ENCODE results near the gene CFTR.

The CFTR gene

GRCh38 chr7:117538053-117538452 lies 58.2 kb downstream of the CFTR start:
- DNase-seq, result no peak
- Histone ChIP-seq H3K79me1 (ENCODE audit: low read length) (no peaks in the 10 kb centered on the region), H3K9ac (ENCODE audit: low read length) (no peak overlapping the region), H3K79me2 (ENCODE audit: control insufficient read depth, insufficient read depth, low read length) (no peaks in the 10 kb centered on the region), H2AK5ac (ENCODE audit: low read length) (no peak overlapping the region), H2BK5ac (ENCODE audit: low read length) (no peak overlapping the region), H3K27ac (ENCODE audit: low read depth, low read length) (no peak overlapping the region), H2BK120ac (ENCODE audit: low read depth, low read length) (no peak overlapping the region), H3K56ac (ENCODE audit: low read length) (no peak overlapping the region), H2BK15ac (replicated peaks; ENCODE audit: low read depth) (no peak overlapping the region), H4K5ac (ENCODE audit: low read length) (no peak overlapping the region), H3K4me1 (ENCODE audit: control insufficient read depth, low read depth, low read length) (no peaks in the 10 kb centered on the region), H3K27me3 (ENCODE audit: insufficient read depth, low read length, poor library complexity) (no peaks in the 10 kb centered on the region), H4K8ac (ENCODE audit: low read depth, low read length) (no peak overlapping the region), H3K4ac (ENCODE audit: low read depth, low read length) (no peak overlapping the region), H3K4me3 (ENCODE audit: low read length) (no peak overlapping the region), H3K36me3 (ENCODE audit: control insufficient read depth, insufficient read depth, low read length) (no peaks in the 10 kb centered on the region), H3K4me2 (ENCODE audit: low read length) (no peak overlapping the region), H3K18ac (ENCODE audit: low read length) (no peak overlapping the region), H3K23ac (ENCODE audit: low read length) (no peak overlapping the region)
- no CpG with 5 or more reads among the region's 2 CpGs for WGBS (ENCODE audit: extremely low coverage, insufficient coverage, low lambda C conversion rate)

DNA sequence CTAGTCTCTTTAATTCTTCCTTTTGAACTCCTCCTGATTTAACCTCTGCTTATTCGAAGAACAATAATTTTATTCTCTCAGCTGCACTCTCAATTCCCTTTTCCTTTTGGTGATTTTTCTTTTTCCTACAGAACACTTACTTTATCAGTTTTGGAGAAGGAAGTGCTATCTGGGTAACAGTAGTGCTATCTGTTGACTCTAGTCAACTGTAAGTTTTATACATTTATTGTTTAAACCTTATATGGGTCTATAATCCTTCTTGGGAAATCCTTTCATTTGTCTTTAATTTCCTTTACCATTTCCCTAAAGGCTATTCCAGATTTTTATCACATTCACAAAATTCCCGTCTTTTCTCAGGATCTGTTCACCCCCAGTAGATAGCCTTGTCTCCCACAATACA lies 64.2 kb downstream of the CFTR start:
- WGBS (ENCODE audit: extremely low coverage, insufficient coverage, low lambda C conversion rate), result no CpG with 5 or more reads among the region's 2 CpGs
- no peaks in the 10 kb centered on the region for H3K36me3 ChIP-seq (ENCODE audit: control insufficient read depth, insufficient read depth, low read length)
- H3K27ac ChIP-seq (ENCODE audit: low read depth, low read length), result no peak overlapping the region
- H3K79me2 ChIP-seq (ENCODE audit: control insufficient read depth, insufficient read depth, low read length), result no peaks in the 10 kb centered on the region
- H3K79me1 ChIP-seq (ENCODE audit: low read length), result no peaks in the 10 kb centered on the region
- H2BK15ac ChIP-seq (replicated peaks; ENCODE audit: low read depth), result no peak overlapping the region
- no peak overlapping the region for H4K8ac ChIP-seq (ENCODE audit: low read depth, low read length)
- H3K27me3 ChIP-seq (ENCODE audit: insufficient read depth, low read length, poor library complexity), result no peaks in the 10 kb centered on the region
- H3K4me2 ChIP-seq (ENCODE audit: low read length), result no peak overlapping the region
- no peak overlapping the region for H3K9ac ChIP-seq (ENCODE audit: low read length)
- no peak overlapping the region for H3K18ac ChIP-seq (ENCODE audit: low read length)
- no peak overlapping the region for H4K5ac ChIP-seq (ENCODE audit: low read length)
- H2AK5ac ChIP-seq (ENCODE audit: low read length), result no peak overlapping the region
- no peak overlapping the region for H3K4me3 ChIP-seq (ENCODE audit: low read length)
- H3K56ac ChIP-seq (ENCODE audit: low read length), result no peak overlapping the region
- H2BK120ac ChIP-seq (ENCODE audit: low read depth, low read length), result no peak overlapping the region
- no peak overlapping the region for H3K4ac ChIP-seq (ENCODE audit: low read depth, low read length)
- no peak overlapping the region for H2BK5ac ChIP-seq (ENCODE audit: low read length)
- H3K4me1 ChIP-seq (ENCODE audit: control insufficient read depth, low read depth, low read length), result no peaks in the 10 kb centered on the region
- H3K23ac ChIP-seq (ENCODE audit: low read length), result no peak overlapping the region
- no peak for DNase-seq

GRCh38 chr7:117548035-117548434 lies 68.2 kb downstream of the CFTR start:
- Histone ChIP-seq H3K36me3 (ENCODE audit: control insufficient read depth, insufficient read depth, low read length) (no peaks in the 10 kb centered on the region), H3K4me3 (ENCODE audit: low read length) (no peak overlapping the region), H3K56ac (ENCODE audit: low read length) (no peak overlapping the region), H2BK5ac (ENCODE audit: low read length) (no peak overlapping the region), H3K79me2 (ENCODE audit: control insufficient read depth, insufficient read depth, low read length) (no peaks in the 10 kb centered on the region), H3K4me1 (ENCODE audit: control insufficient read depth, low read depth, low read length) (no peaks in the 10 kb centered on the region), H3K23ac (ENCODE audit: low read length) (no peak overlapping the region), H3K27ac (ENCODE audit: low read depth, low read length) (no peak overlapping the region), H3K18ac (ENCODE audit: low read length) (no peak overlapping the region), H4K5ac (ENCODE audit: low read length) (no peak overlapping the region), H2AK5ac (ENCODE audit: low read length) (no peak overlapping the region), H2BK15ac (replicated peaks; ENCODE audit: low read depth) (no peak overlapping the region), H3K4me2 (ENCODE audit: low read length) (no peak overlapping the region), H2BK120ac (ENCODE audit: low read depth, low read length) (no peak overlapping the region), H4K8ac (ENCODE audit: low read depth, low read length) (no peak overlapping the region), H3K79me1 (ENCODE audit: low read length) (no peaks in the 10 kb centered on the region), H3K4ac (ENCODE audit: low read depth, low read length) (no peak overlapping the region), H3K9ac (ENCODE audit: low read length) (no peak overlapping the region), H3K27me3 (ENCODE audit: insufficient read depth, low read length, poor library complexity) (no peaks in the 10 kb centered on the region)
- WGBS (ENCODE audit: extremely low coverage, insufficient coverage, low lambda C conversion rate), result no CpG with 5 or more reads among the region's 2 CpGs
- DNase-seq, result no peak

DNA sequence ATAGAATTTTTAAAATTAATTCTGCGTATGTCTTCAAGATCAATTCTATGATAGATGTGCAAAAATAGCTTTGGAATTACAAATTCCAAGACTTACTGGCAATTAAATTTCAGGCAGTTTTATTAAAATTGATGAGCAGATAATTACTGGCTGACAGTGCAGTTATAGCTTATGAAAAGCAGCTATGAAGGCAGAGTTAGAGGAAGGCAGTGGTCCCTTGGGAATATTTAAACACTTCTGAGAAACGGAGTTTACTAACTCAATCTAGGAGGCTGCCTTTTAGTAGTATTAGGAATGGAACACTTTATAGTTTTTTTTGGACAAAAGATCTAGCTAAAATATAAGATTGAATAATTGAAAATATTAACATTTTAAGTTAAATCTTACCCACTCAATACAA lies 70.8 kb downstream of the CFTR start:
- Histone ChIP-seq H3K18ac (ENCODE audit: low read length) (no peak overlapping the region), H2BK5ac (ENCODE audit: low read length) (no peak overlapping the region)
- WGBS (ENCODE audit: extremely low coverage, insufficient coverage, low lambda C conversion rate), result 100% methylated on average over 1 of the region's 2 CpGs

GRCh38 chr7:117552660-117553059 lies 72.8 kb downstream of the CFTR start:
- no peaks in the 10 kb centered on the region for H3K36me3 ChIP-seq (ENCODE audit: control insufficient read depth, insufficient read depth, low read length)
- no peaks in the 10 kb centered on the region for H3K4me1 ChIP-seq (ENCODE audit: control insufficient read depth, low read depth, low read length)

More for the DNA sequence above, 70.8 kb downstream of the CFTR start:
- Histone ChIP-seq H3K4me1 (ENCODE audit: control insufficient read depth, low read depth, low read length) (no peaks in the 10 kb centered on the region), H2BK120ac (ENCODE audit: low read depth, low read length) (no peak overlapping the region), H3K23ac (ENCODE audit: low read length) (no peak overlapping the region), H2AK5ac (ENCODE audit: low read length) (no peak overlapping the region), H3K27ac (ENCODE audit: low read depth, low read length) (no peak overlapping the region), H2BK15ac (replicated peaks; ENCODE audit: low read depth) (no peak overlapping the region), H3K27me3 (ENCODE audit: insufficient read depth, low read length, poor library complexity) (no peaks in the 10 kb centered on the region), H3K56ac (ENCODE audit: low read length) (no peak overlapping the region), H3K4me2 (ENCODE audit: low read length) (no peak overlapping the region), H4K8ac (ENCODE audit: low read depth, low read length) (no peak overlapping the region), H3K9ac (ENCODE audit: low read length) (no peak overlapping the region), H4K5ac (ENCODE audit: low read length) (no peak overlapping the region), H3K79me1 (ENCODE audit: low read length) (no peaks in the 10 kb centered on the region), H3K79me2 (ENCODE audit: control insufficient read depth, insufficient read depth, low read length) (no peaks in the 10 kb centered on the region), H3K4me3 (ENCODE audit: low read length) (no peak overlapping the region), H3K4ac (ENCODE audit: low read depth, low read length) (no peak overlapping the region), H3K36me3 (ENCODE audit: control insufficient read depth, insufficient read depth, low read length) (no peaks in the 10 kb centered on the region)
- no peak for DNase-seq

DNA sequence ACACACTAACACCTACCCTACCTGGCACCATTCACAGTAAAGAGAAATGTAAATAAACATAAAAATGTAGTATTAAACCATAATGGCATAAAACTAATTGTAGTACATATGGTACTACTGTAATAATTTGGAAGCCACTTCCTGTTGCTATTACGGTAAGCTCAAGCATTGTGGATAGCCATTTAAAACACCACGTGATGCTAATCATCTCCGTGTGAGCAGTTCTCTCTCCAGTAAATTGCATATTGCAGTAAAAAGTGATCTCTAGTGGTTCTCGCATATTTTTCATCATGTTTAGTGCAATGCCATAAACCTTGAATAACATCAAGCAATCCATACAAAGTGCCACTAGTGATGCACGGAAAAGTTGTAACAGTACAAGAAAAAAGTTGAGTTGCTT lies 75.4 kb downstream of the CFTR start:
- no CpG with 5 or more reads among the region's 5 CpGs for WGBS (ENCODE audit: extremely low coverage, insufficient coverage, low lambda C conversion rate)
- Histone ChIP-seq H3K4ac (ENCODE audit: low read depth, low read length) (no peak overlapping the region), H3K27ac (ENCODE audit: low read depth, low read length) (no peak overlapping the region), H3K27me3 (ENCODE audit: insufficient read depth, low read length, poor library complexity) (no peaks in the 10 kb centered on the region), H2BK5ac (ENCODE audit: low read length) (no peak overlapping the region), H4K8ac (ENCODE audit: low read depth, low read length) (no peak overlapping the region), H3K9ac (ENCODE audit: low read length) (no peak overlapping the region), H4K5ac (ENCODE audit: low read length) (no peak overlapping the region), H3K4me1 (ENCODE audit: control insufficient read depth, low read depth, low read length) (no peaks in the 10 kb centered on the region), H3K79me1 (ENCODE audit: low read length) (no peaks in the 10 kb centered on the region), H3K56ac (ENCODE audit: low read length) (no peak overlapping the region), H3K79me2 (ENCODE audit: control insufficient read depth, insufficient read depth, low read length) (no peaks in the 10 kb centered on the region), H3K23ac (ENCODE audit: low read length) (no peak overlapping the region), H3K4me2 (ENCODE audit: low read length) (no peak overlapping the region), H3K18ac (ENCODE audit: low read length) (no peak overlapping the region), H2AK5ac (ENCODE audit: low read length) (no peak overlapping the region), H2BK120ac (ENCODE audit: low read depth, low read length) (no peak overlapping the region), H3K4me3 (ENCODE audit: low read length) (no peak overlapping the region), H3K36me3 (ENCODE audit: control insufficient read depth, insufficient read depth, low read length) (no peaks in the 10 kb centered on the region), H2BK15ac (replicated peaks; ENCODE audit: low read depth) (no peak overlapping the region)
- no peak for DNase-seq

More at GRCh38 chr7:117552660-117553059, 72.8 kb downstream of the CFTR start:
- no peak overlapping the region for H3K4me3 ChIP-seq (ENCODE audit: low read length)
- H3K9ac ChIP-seq (ENCODE audit: low read length), result no peak overlapping the region
- H2BK5ac ChIP-seq (ENCODE audit: low read length), result no peak overlapping the region
- no peak overlapping the region for H2BK120ac ChIP-seq (ENCODE audit: low read depth, low read length)
- H4K5ac ChIP-seq (ENCODE audit: low read length), result no peak overlapping the region
- H3K27ac ChIP-seq (ENCODE audit: low read depth, low read length), result no peak overlapping the region
- H3K4me2 ChIP-seq (ENCODE audit: low read length), result no peak overlapping the region
- DNase-seq, result no peak
- H2BK15ac ChIP-seq (replicated peaks; ENCODE audit: low read depth), result no peak overlapping the region
- no peak overlapping the region for H3K23ac ChIP-seq (ENCODE audit: low read length)
- no peak overlapping the region for H2AK5ac ChIP-seq (ENCODE audit: low read length)
- H4K8ac ChIP-seq (ENCODE audit: low read depth, low read length), result no peak overlapping the region
- no peaks in the 10 kb centered on the region for H3K79me2 ChIP-seq (ENCODE audit: control insufficient read depth, insufficient read depth, low read length)
- H3K79me1 ChIP-seq (ENCODE audit: low read length), result no peaks in the 10 kb centered on the region
- H3K4ac ChIP-seq (ENCODE audit: low read depth, low read length), result no peak overlapping the region
- H3K18ac ChIP-seq (ENCODE audit: low read length), result no peak overlapping the region
- H3K27me3 ChIP-seq (ENCODE audit: insufficient read depth, low read length, poor library complexity), result no peaks in the 10 kb centered on the region
- no peak overlapping the region for H3K56ac ChIP-seq (ENCODE audit: low read length)
